SK-N-SH (cell line): Measurements from ENCODE around the gene HBA1.

Experiments used
- CTCF ChIP-seq: fragments of 200-600 bp; sonication (generic); IDR thresholded peaks from 2 replicates; pipeline ENCODE4 v1.6.1; 2017; ENCODE audit warnings: antibody characterized with exemption, mild to moderate bottlenecking, moderate library complexity
- EZH2phosphoT487 ChIP-seq: fragments of 200-600 bp; sonication (generic); IDR thresholded peaks from 2 replicates; pipeline ENCODE4 v1.6.1; 2017; ENCODE audit warnings: low read depth, mixed run types, mild to moderate bottlenecking, antibody characterized with exemption, moderate library complexity, borderline replicate concordance
- FOXJ3 ChIP-seq: sonication (generic); formaldehyde crosslinking; IDR thresholded peaks from 2 replicates; pipeline ENCODE4 v1.5.1; 2020; ENCODE audit warnings: mild to moderate bottlenecking, missing genetic modification reagents
- NRF1 ChIP-seq: IDR thresholded peaks from 2 replicates; pipeline ENCODE4 v1.6.1; 2012; ENCODE audit warnings: low read depth, mild to moderate bottlenecking, low read length
- POLR2AphosphoS5 ChIP-seq: IDR thresholded peaks from 2 replicates; pipeline ENCODE4 v1.6.1; 2012; ENCODE audit warnings: low read depth, low read length
- REST ChIP-seq: IDR thresholded peaks from 2 replicates; pipeline ENCODE4 v1.6.1; 2012; ENCODE audit warnings: mild to moderate bottlenecking, low read depth, low read length, moderate library complexity
- TAF1 ChIP-seq: IDR thresholded peaks from 2 replicates; pipeline ENCODE4 v1.6.1; 2012; ENCODE audit warnings: low read depth, mild to moderate bottlenecking, low read length, moderate library complexity, borderline replicate concordance
- USF1 ChIP-seq: IDR thresholded peaks from 2 replicates; pipeline ENCODE4 v1.4.0; 2012; ENCODE audit warnings: low read depth, borderline replicate concordance

- no peak for TF ChIP-seq CTCF
- no peak for TF ChIP-seq USF1
- no peak for TF ChIP-seq REST
- no peak for TF ChIP-seq POLR2AphosphoS5
- TF ChIP-seq EZH2phosphoT487 = no peak
- TF ChIP-seq NRF1 = no peak
- no peak for TF ChIP-seq FOXJ3 (CRISPR knock-in tag)
- TF ChIP-seq TAF1 = no peak
Measured at GRCh38 chr16:203246-203645, 26.8 kb downstream of the HBA1 start.
